HepG2 (cell line): Measurements from ENCODE around the gene OPALIN. TPM values are rescaled to one million over a fixed set of nuclear protein-coding genes. Genes with fewer than 3 reads are reported as not detected.

Experiments used
- ATRX ChIP-seq: sonication (generic); formaldehyde crosslinking; IDR thresholded peaks from 2 replicates; pipeline ENCODE4 v1.4.0; 2020; ENCODE audit warnings: missing genetic modification reagents, borderline replicate concordance
- FOXA3 ChIP-seq: IDR thresholded peaks from 2 replicates; pipeline ENCODE4 v1.6.1; 2016; ENCODE audit warnings: missing genetic modification reagents, missing compliant biosample characterization
- HNF4G ChIP-seq, 2 experiments: sonication (generic) in 1 of 2; formaldehyde crosslinking in 1 of 2; IDR thresholded peaks; 2 replicates each; pipeline versions ENCODE4 v1.4.0 to v1.6.1; 2011 to 2020; ENCODE audit warnings: borderline replicate concordance in 2 of 2, low read depth in 2 of 2, mild to moderate bottlenecking in 2 of 2, low read length in 1 of 2, missing genetic modification reagents in 1 of 2, moderate library complexity in 1 of 2
- HNRNPLL ChIP-seq: fragments of 200-400 bp; formaldehyde crosslinking; IDR thresholded peaks from 2 replicates; pipeline ENCODE4 v1.6.1; 2017; ENCODE audit warnings: mild to moderate bottlenecking, low read depth, low read length; ENCODE audit not compliant: poor library complexity, severe bottlenecking
- KDM1A ChIP-seq: IDR thresholded peaks from 2 replicates; pipeline ENCODE4 v1.6.1; 2016; ENCODE audit warnings: missing compliant biosample characterization
- MED1 ChIP-seq: sonication (generic); formaldehyde crosslinking; IDR thresholded peaks from 2 replicates; pipeline ENCODE4 v1.4.0; 2020; ENCODE audit warnings: missing genetic modification reagents
- MYC ChIP-seq: sonication (generic); formaldehyde crosslinking; IDR thresholded peaks from 2 replicates; pipeline ENCODE4 v1.9.0; 2021; ENCODE audit warnings: missing genetic modification reagents, borderline replicate concordance
- NKX3-1 ChIP-seq: sonication (generic); formaldehyde crosslinking; IDR thresholded peaks from 2 replicates; pipeline ENCODE4 v1.5.0; 2020; ENCODE audit warnings: missing genetic modification reagents
- REL ChIP-seq: sonication (generic); formaldehyde crosslinking; conservative IDR thresholded peaks from 2 replicates; pipeline ENCODE4 v1.8.0; 2022; ENCODE audit warnings: mild to moderate bottlenecking, missing genetic modification reagents, moderate library complexity
- RORA ChIP-seq: sonication (generic); formaldehyde crosslinking; IDR thresholded peaks from 2 replicates; pipeline ENCODE4 v1.5.0; 2020; ENCODE audit warnings: mild to moderate bottlenecking, missing genetic modification reagents, moderate library complexity
- SMC3 ChIP-seq: IDR thresholded peaks from 2 replicates; pipeline ENCODE4 v1.6.1; 2011; ENCODE audit warnings: low read length, improper control_type of control experiment
- TEAD3 ChIP-seq: optimal IDR thresholded peaks from 2 replicates; pipeline ENCODE3; 2016; ENCODE audit warnings: borderline replicate concordance
- THYN1 ChIP-seq: sonication (generic); formaldehyde crosslinking; IDR thresholded peaks from 2 replicates; pipeline ENCODE4 v1.8.1; 2023; ENCODE audit warnings: low read depth, mild to moderate bottlenecking, moderate library complexity, missing genetic modification reagents, borderline replicate concordance
- ZFY ChIP-seq: sonication (generic); formaldehyde crosslinking; IDR thresholded peaks from 2 replicates; pipeline ENCODE4 v1.4.0; 2020; ENCODE audit warnings: missing genetic modification reagents
- ZNF205 ChIP-seq: IDR thresholded peaks from 2 replicates; pipeline ENCODE4 v1.6.1; 2018; ENCODE audit warnings: missing biosample characterization, missing genetic modification reagents
- ZNF225 ChIP-seq: sonication (generic); formaldehyde crosslinking; IDR thresholded peaks from 2 replicates; pipeline ENCODE4 v1.4.0; 2020; ENCODE audit warnings: mild to moderate bottlenecking, missing genetic modification reagents
- ZNF644 ChIP-seq: IDR thresholded peaks from 2 replicates; pipeline ENCODE4 v1.6.1; 2016; ENCODE audit warnings: low read depth
- ZNF776 ChIP-seq: sonication (generic); formaldehyde crosslinking; IDR thresholded peaks from 2 replicates; pipeline ENCODE4 v1.4.0; 2020; ENCODE audit warnings: mild to moderate bottlenecking, missing genetic modification reagents
- ZSCAN30 ChIP-seq: sonication (generic); formaldehyde crosslinking; IDR thresholded peaks from 2 replicates; pipeline ENCODE4 v1.5.0; 2020; ENCODE audit warnings: mild to moderate bottlenecking, missing genetic modification reagents
- polyA plus RNA-seq, 8 experiments: library from polyadenylated mRNA; depleted of rRNA in 3 of 8; stranded (reverse) in 7 of 8; unstranded in 1 of 8; fragments of >200 nt; fragmentation: Illumina TruSeq in 4 of 8; extraction: Trizol in 4 of 8; gene quantifications; 2 replicates each; pipeline versions ENCODE4 v1.2.1 to v1.2.3, GENCODE V29; 2011 to 2016; ENCODE audit warnings: low read depth in 4 of 8, missing spikeins in 1 of 8, mixed read lengths in 1 of 8; ENCODE audit not compliant: insufficient read depth in 1 of 8
- total RNA-seq, 5 experiments: library from RNA; depleted of rRNA; stranded (reverse); fragments of >200 nt; fragmentation: Illumina TruSeq; extraction: Trizol; gene quantifications; 2 replicates each; pipeline ENCODE4 v1.2.3, GENCODE V29; 2016; ENCODE audit warnings: low read depth in 1 of 5
- TF ChIP-seq, protein P1 (sequence below): sonication (generic); formaldehyde crosslinking; IDR thresholded peaks from 2 replicates; pipeline ENCODE4 v1.5.0; 2020; ENCODE audit warnings: missing genetic modification reagents
- TF ChIP-seq, protein P2 (sequence below): sonication (generic); formaldehyde crosslinking; IDR thresholded peaks from 2 replicates; pipeline ENCODE4; 2020; ENCODE audit warnings: missing genetic modification reagents, mild to moderate bottlenecking, borderline replicate concordance
- TF ChIP-seq, protein P3 (sequence below): sonication (generic); formaldehyde crosslinking; IDR thresholded peaks from 2 replicates; pipeline ENCODE4 v1.4.0; 2020; ENCODE audit warnings: missing genetic modification reagents, borderline replicate concordance

Gene OPALIN
- total and polyA plus RNA-seq, 2 of the 13 experiments (the other 11 are each of a cell fraction or from before 2014, with no cell fraction given), result not detected

DNA sequence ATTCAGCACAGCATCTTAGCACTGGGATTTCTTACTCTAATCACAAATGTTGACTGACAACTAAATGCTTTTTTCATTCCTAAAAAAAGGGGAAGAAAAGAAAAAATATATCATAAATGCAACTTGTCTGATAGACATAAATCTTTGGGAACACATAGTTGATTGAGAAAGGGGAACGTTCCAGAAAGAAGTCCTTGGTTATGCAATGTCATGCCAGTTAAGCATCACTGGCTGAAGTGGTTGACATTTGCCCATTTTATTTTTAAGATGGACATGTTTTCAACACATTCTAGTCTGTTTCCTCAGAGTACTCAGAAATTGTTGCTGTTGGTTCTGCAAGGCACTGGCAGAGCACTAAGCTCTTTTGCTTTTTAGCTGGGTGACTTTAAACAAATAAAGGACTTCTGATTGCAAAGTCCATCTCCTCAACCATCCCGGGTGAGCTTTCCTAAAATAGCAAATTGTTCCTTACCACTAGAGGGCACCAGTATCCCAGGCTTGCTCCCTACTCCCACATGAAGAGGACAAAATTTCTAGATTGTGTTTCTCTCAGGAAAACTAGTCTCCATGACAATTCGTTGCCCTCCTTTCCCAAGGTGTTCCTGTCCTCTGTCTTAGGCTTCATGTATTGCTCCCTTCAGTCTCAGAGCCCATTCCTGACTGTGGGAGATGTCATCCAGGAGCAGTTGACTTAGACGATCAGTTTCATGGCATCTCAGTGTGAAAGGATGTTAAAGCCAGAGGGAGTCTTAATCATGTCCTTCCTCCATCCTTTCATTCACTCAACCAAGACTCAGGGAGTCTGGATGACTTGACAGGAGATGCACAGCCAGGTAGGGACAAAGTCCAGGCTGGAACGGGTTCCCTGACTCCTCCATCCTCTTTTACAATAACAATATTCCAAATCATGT, 23.9 kb downstream of the OPALIN start (continued):
- TF ChIP-seq MED1 (CRISPR knock-in tag) (no peak), ZNF225 (CRISPR knock-in tag) (no peak), TEAD3 (peak; percentile 27), HNF4G (IDR thresholded peaks at IDR 0.05; ENCODE audit: borderline replicate concordance, low read depth, low read length) (peak; percentile 53; the same call in 1 of the 2 replicates), HNF4G (CRISPR knock-in tag; IDR thresholded peaks at IDR 0.05; ENCODE audit: borderline replicate concordance, low read depth) (no peak), THYN1 (CRISPR knock-in tag) (no peak), REL (CRISPR knock-in tag) (no peak), ZNF776 (CRISPR knock-in tag) (no peak), HNRNPLL (no peak), ZSCAN30 (CRISPR knock-in tag) (no peak), ATRX (CRISPR knock-in tag) (no peak), SMC3 (peak; percentile 50; the same call in 1 of the 2 replicates), ZNF644 (CRISPR knock-in tag) (no peak), NKX3-1 (CRISPR knock-in tag) (no peak), MYC (no peak), KDM1A (CRISPR knock-in tag) (no peak), RORA (CRISPR knock-in tag) (no peak), FOXA3 (CRISPR knock-in tag) (0 out of 2 replicates have a peak, but pooled peaks have one; percentile 7), ZFY (CRISPR knock-in tag) (no peak), ZNF205 (CRISPR knock-in tag) (0 out of 2 replicates have a peak, but pooled peaks have one; percentile 20)
- TF ChIP-seq, protein P1, sequence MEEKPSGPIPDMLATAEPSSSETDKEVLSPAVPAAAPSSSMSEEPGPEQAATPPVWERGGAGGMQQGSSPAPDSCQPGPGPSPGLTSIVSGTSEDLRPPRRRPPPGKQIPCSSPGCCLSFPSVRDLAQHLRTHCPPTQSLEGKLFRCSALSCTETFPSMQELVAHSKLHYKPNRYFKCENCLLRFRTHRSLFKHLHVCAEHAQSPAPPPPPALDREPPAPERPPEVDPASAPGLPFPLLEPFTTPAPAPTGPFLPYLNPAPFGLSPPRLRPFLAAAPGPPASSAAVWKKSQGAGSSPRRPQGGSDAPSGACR (CRISPR knock-in tag), result no peak
- TF ChIP-seq, protein P2, sequence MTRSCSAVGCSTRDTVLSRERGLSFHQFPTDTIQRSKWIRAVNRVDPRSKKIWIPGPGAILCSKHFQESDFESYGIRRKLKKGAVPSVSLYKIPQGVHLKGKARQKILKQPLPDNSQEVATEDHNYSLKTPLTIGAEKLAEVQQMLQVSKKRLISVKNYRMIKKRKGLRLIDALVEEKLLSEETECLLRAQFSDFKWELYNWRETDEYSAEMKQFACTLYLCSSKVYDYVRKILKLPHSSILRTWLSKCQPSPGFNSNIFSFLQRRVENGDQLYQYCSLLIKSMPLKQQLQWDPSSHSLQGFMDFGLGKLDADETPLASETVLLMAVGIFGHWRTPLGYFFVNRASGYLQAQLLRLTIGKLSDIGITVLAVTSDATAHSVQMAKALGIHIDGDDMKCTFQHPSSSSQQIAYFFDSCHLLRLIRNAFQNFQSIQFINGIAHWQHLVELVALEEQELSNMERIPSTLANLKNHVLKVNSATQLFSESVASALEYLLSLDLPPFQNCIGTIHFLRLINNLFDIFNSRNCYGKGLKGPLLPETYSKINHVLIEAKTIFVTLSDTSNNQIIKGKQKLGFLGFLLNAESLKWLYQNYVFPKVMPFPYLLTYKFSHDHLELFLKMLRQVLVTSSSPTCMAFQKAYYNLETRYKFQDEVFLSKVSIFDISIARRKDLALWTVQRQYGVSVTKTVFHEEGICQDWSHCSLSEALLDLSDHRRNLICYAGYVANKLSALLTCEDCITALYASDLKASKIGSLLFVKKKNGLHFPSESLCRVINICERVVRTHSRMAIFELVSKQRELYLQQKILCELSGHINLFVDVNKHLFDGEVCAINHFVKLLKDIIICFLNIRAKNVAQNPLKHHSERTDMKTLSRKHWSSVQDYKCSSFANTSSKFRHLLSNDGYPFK (CRISPR knock-in tag), result no peak
- TF ChIP-seq, protein P3, sequence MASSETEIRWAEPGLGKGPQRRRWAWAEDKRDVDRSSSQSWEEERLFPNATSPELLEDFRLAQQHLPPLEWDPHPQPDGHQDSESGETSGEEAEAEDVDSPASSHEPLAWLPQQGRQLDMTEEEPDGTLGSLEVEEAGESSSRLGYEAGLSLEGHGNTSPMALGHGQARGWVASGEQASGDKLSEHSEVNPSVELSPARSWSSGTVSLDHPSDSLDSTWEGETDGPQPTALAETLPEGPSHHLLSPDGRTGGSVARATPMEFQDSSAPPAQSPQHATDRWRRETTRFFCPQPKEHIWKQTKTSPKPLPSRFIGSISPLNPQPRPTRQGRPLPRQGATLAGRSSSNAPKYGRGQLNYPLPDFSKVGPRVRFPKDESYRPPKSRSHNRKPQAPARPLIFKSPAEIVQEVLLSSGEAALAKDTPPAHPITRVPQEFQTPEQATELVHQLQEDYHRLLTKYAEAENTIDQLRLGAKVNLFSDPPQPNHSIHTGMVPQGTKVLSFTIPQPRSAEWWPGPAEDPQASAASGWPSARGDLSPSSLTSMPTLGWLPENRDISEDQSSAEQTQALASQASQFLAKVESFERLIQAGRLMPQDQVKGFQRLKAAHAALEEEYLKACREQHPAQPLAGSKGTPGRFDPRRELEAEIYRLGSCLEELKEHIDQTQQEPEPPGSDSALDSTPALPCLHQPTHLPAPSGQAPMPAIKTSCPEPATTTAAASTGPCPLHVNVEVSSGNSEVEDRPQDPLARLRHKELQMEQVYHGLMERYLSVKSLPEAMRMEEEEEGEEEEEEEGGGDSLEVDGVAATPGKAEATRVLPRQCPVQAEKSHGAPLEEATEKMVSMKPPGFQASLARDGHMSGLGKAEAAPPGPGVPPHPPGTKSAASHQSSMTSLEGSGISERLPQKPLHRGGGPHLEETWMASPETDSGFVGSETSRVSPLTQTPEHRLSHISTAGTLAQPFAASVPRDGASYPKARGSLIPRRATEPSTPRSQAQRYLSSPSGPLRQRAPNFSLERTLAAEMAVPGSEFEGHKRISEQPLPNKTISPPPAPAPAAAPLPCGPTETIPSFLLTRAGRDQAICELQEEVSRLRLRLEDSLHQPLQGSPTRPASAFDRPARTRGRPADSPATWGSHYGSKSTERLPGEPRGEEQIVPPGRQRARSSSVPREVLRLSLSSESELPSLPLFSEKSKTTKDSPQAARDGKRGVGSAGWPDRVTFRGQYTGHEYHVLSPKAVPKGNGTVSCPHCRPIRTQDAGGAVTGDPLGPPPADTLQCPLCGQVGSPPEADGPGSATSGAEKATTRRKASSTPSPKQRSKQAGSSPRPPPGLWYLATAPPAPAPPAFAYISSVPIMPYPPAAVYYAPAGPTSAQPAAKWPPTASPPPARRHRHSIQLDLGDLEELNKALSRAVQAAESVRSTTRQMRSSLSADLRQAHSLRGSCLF (CRISPR knock-in tag), result no peak
